K562 (cell line): Measurements from ENCODE around the gene SLC29A2. TPM values are rescaled to one million over a fixed set of nuclear protein-coding genes. Genes with fewer than 3 reads are reported as not detected.

Experiments
- MYC ChIP-seq, 2 experiments: fragments of 250-450 bp in 1 of 2; sonication (Bioruptor Pico) in 1 of 2; IDR thresholded peaks; 2 replicates each; pipeline versions ENCODE4 v1.5.1 to v1.6.1; 2012 to 2021; ENCODE audit warnings: low read depth in 2 of 2, borderline replicate concordance in 1 of 2, improper control_type of control experiment in 1 of 2, low read length in 1 of 2, mild to moderate bottlenecking in 1 of 2, moderate library complexity in 1 of 2
- NR2C2 ChIP-seq, 2 experiments: fragments of 200-800 bp in 1 of 2; sonication (Bioruptor generic) in 1 of 2; sonication (generic) in 1 of 2; formaldehyde crosslinking in 1 of 2; IDR thresholded peaks; 2 replicates each; pipeline versions ENCODE4 v1.6.1 to v1.8.0; 2016 to 2022; ENCODE audit warnings: mild to moderate bottlenecking in 1 of 2, missing compliant biosample characterization in 1 of 2, missing genetic modification characterization in 1 of 2, missing genetic modification reagents in 1 of 2
- PCBP2 ChIP-seq: fragments of 200-400 bp; formaldehyde crosslinking; IDR thresholded peaks from 2 replicates; pipeline ENCODE4 v1.6.1; 2018; ENCODE audit warnings: low read length, low read depth, mild to moderate bottlenecking, moderate library complexity; ENCODE audit not compliant: poor library complexity, severe bottlenecking
- SMAD3 ChIP-seq: fragments of 450-650 bp; formaldehyde crosslinking; conservative IDR thresholded peaks from 2 replicates; pipeline ENCODE4 v1.4.0; 2020; ENCODE audit warnings: mild to moderate bottlenecking
- SMARCC2 ChIP-seq: fragments of 450-650 bp; IDR thresholded peaks from 2 replicates; pipeline ENCODE4 v1.6.1; 2017; ENCODE audit warnings: antibody characterized with exemption, moderate library complexity, mild to moderate bottlenecking, low read depth
- YY1 ChIP-seq, 3 experiments: IDR thresholded peaks; 2 replicates each; pipeline ENCODE4 v1.6.1; 2011; ENCODE audit warnings: low read length in 2 of 3, mild to moderate bottlenecking in 2 of 3, moderate library complexity in 2 of 3, borderline replicate concordance in 1 of 3, control low read depth in 1 of 3, low read depth in 1 of 3; ENCODE audit not compliant: insufficient read depth in 3 of 3, insufficient replicate concordance in 2 of 3, control insufficient read depth in 1 of 3, insufficient read length in 1 of 3; ENCODE audit errors: extremely low read depth in 1 of 3
- ZFX ChIP-seq: sonication (generic); formaldehyde crosslinking; IDR thresholded peaks from 2 replicates; pipeline ENCODE4 v1.8.0; 2022; ENCODE audit warnings: mild to moderate bottlenecking, missing genetic modification reagents, moderate library complexity
- ZNF316 ChIP-seq: fragments of 450-650 bp; IDR thresholded peaks from 2 replicates; pipeline ENCODE4 v1.6.1; 2016
- polyA plus RNA-seq, 8 experiments: library from polyadenylated mRNA; depleted of rRNA in 4 of 8; stranded (reverse) in 5 of 8; unstranded in 3 of 8; fragments of >200 nt; fragmentation: Nextera tagmentation in 2 of 8; fragmentation: Illumina TruSeq in 1 of 8; extraction: Ambion mirVana in 2 of 8; extraction: Trizol in 1 of 8; gene quantifications; 2 replicates each; pipeline versions ENCODE4 v1.2.1 to v1.2.3, GENCODE V29; 2011 to 2014; ENCODE audit warnings: inconsistent platforms in 1 of 8, missing spikeins in 1 of 8
- total RNA-seq, 7 experiments: library from RNA; depleted of rRNA in 6 of 7; stranded (reverse); fragments of >200 nt in 6 of 7; fragmentation: Illumina TruSeq in 2 of 7; extraction: Trizol in 2 of 7; gene quantifications; 2 replicates each; pipeline versions ENCODE4 v1.2.1 to v1.2.3, GENCODE V29; 2011 to 2021; ENCODE audit warnings: low replicate concordance in 1 of 7
- TF ChIP-seq, protein P1 (sequence below): fragments of 450-650 bp; IDR thresholded peaks from 2 replicates; pipeline ENCODE4 v1.6.1; 2018; ENCODE audit not compliant: partially characterized antibody
- TF ChIP-seq, protein P2 (sequence below): fragments of 200-400 bp; formaldehyde crosslinking; IDR thresholded peaks from 2 replicates; pipeline ENCODE4 v1.6.1; 2017; ENCODE audit warnings: mild to moderate bottlenecking, low read depth, low read length, moderate library complexity
- TF ChIP-seq, protein P3 (sequence below): fragments of 450-650 bp; IDR thresholded peaks from 2 replicates; pipeline ENCODE4 v1.6.1; 2016; ENCODE audit warnings: mild to moderate bottlenecking
- TF ChIP-seq, protein P4 (sequence below), 2 experiments: IDR thresholded peaks; 2 replicates each; pipeline ENCODE4 v1.6.1; 2011; ENCODE audit warnings: borderline replicate concordance in 1 of 2, control low read depth in 1 of 2, low read depth in 1 of 2, low read length in 1 of 2, mild to moderate bottlenecking in 1 of 2, mixed read lengths in 1 of 2, moderate library complexity in 1 of 2; ENCODE audit not compliant: insufficient read depth in 1 of 2, insufficient read length in 1 of 2, poor library complexity in 1 of 2, severe bottlenecking in 1 of 2; ENCODE audit errors: extremely low read depth in 1 of 2

SLC29A2 gene
- total and polyA plus RNA-seq, 9 of the 15 experiments (the other 6 are each of a cell fraction or from before 2014, with no cell fraction given): 2.4 to 48.6 (median 14.2) TPM

DNA sequence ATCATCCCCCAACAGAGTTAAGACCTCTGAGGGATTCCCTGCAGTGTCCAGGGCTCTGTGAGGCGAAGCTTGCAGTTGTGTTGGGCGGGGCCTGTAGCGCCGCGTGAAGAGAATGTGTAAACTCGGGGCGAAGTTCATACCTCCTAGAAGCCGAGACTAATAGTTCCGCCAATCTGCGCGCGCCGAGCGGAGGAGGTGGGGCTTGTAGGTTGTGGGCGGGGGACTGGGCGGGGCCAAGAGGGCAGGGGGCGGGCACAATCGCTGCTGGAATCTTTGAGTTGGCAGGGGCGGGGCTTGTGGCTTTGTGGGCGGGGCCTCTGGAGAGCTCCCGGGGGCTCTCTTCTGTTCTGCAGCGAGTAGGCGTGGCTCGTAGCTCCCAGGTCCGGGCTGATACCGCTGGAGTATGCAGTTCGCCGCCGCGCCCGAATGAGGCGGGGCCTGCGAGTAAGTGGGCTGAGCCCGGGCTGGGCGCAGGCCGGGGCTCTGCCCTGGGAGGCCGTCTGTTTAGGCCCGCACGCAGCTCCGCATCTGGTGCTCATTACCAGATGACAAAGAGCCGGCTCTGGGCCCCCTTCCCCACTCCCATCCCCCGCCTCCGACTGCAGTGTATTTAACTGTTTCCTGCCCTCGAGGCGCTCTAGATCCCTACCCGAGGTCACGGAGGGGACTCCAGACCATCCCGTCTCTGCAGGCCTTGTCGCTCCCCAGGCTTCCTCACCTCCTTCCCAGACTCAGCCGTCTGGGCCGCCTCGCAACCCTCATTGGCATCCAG, 58.8 kb downstream of the SLC29A2 start (continued):
- TF ChIP-seq, protein P1, sequence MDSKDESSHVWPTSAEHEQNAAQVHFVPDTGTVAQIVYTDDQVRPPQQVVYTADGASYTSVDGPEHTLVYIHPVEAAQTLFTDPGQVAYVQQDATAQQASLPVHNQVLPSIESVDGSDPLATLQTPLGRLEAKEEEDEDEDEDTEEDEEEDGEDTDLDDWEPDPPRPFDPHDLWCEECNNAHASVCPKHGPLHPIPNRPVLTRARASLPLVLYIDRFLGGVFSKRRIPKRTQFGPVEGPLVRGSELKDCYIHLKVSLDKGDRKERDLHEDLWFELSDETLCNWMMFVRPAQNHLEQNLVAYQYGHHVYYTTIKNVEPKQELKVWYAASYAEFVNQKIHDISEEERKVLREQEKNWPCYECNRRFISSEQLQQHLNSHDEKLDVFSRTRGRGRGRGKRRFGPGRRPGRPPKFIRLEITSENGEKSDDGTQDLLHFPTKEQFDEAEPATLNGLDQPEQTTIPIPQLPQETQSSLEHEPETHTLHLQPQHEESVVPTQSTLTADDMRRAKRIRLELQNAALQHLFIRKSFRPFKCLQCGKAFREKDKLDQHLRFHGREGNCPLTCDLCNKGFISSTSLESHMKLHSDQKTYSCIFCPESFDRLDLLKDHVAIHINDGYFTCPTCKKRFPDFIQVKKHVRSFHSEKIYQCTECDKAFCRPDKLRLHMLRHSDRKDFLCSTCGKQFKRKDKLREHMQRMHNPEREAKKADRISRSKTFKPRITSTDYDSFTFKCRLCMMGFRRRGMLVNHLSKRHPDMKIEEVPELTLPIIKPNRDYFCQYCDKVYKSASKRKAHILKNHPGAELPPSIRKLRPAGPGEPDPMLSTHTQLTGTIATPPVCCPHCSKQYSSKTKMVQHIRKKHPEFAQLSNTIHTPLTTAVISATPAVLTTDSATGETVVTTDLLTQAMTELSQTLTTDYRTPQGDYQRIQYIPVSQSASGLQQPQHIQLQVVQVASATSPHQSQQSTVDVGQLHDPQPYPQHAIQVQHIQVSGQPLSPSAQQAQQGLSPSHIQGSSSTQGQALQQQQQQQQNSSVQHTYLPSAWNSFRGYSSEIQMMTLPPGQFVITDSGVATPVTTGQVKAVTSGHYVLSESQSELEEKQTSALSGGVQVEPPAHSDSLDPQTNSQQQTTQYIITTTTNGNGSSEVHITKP: peak; percentile 95
- TF ChIP-seq NR2C2 (CRISPR knock-in tag; IDR thresholded peaks at IDR 0.05) (no peak; the same call in none of the 2 replicates), NR2C2 (tag; IDR thresholded peaks at IDR 0.05) (peak; percentile 86), SMARCC2 (no peak), ZFX (CRISPR knock-in tag) (peak; percentile 65), SMAD3 (CRISPR knock-in tag) (no peak), ZNF316 (0 out of 2 replicates have a peak, but pooled peaks have one; percentile 7), PCBP2 (no peak), MYC (IDR thresholded peaks at IDR 0.05; ENCODE audit: low read depth, low read length) (peak; percentile 10; the same call in 1 of the 2 replicates), MYC (CRISPR knock-in tag; IDR thresholded peaks at IDR 0.05; ENCODE audit: borderline replicate concordance, low read depth) (no peak), YY1 (IDR thresholded peaks at IDR 0.05; ENCODE audit: borderline replicate concordance in 1 of 3, control insufficient read depth in 1 of 3, extremely low read depth in 1 of 3, insufficient read depth in 3 of 3, insufficient read length in 1 of 3, insufficient replicate concordance in 2 of 3, low read depth in 1 of 3, low read length in 2 of 3) (peak in 1 of 3 experiments; percentile 20)
- TF ChIP-seq, protein P2, sequence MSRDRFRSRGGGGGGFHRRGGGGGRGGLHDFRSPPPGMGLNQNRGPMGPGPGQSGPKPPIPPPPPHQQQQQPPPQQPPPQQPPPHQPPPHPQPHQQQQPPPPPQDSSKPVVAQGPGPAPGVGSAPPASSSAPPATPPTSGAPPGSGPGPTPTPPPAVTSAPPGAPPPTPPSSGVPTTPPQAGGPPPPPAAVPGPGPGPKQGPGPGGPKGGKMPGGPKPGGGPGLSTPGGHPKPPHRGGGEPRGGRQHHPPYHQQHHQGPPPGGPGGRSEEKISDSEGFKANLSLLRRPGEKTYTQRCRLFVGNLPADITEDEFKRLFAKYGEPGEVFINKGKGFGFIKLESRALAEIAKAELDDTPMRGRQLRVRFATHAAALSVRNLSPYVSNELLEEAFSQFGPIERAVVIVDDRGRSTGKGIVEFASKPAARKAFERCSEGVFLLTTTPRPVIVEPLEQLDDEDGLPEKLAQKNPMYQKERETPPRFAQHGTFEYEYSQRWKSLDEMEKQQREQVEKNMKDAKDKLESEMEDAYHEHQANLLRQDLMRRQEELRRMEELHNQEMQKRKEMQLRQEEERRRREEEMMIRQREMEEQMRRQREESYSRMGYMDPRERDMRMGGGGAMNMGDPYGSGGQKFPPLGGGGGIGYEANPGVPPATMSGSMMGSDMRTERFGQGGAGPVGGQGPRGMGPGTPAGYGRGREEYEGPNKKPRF: no peak
- TF ChIP-seq, protein P3, sequence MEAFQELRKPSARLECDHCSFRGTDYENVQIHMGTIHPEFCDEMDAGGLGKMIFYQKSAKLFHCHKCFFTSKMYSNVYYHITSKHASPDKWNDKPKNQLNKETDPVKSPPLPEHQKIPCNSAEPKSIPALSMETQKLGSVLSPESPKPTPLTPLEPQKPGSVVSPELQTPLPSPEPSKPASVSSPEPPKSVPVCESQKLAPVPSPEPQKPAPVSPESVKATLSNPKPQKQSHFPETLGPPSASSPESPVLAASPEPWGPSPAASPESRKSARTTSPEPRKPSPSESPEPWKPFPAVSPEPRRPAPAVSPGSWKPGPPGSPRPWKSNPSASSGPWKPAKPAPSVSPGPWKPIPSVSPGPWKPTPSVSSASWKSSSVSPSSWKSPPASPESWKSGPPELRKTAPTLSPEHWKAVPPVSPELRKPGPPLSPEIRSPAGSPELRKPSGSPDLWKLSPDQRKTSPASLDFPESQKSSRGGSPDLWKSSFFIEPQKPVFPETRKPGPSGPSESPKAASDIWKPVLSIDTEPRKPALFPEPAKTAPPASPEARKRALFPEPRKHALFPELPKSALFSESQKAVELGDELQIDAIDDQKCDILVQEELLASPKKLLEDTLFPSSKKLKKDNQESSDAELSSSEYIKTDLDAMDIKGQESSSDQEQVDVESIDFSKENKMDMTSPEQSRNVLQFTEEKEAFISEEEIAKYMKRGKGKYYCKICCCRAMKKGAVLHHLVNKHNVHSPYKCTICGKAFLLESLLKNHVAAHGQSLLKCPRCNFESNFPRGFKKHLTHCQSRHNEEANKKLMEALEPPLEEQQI: no peak
- TF ChIP-seq, protein P4, sequence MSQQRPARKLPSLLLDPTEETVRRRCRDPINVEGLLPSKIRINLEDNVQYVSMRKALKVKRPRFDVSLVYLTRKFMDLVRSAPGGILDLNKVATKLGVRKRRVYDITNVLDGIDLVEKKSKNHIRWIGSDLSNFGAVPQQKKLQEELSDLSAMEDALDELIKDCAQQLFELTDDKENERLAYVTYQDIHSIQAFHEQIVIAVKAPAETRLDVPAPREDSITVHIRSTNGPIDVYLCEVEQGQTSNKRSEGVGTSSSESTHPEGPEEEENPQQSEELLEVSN (IDR thresholded peaks at IDR 0.05; ENCODE audit: borderline replicate concordance in 1 of 2, extremely low read depth in 1 of 2, insufficient read depth in 1 of 2, insufficient read length in 1 of 2, low read depth in 1 of 2, low read length in 1 of 2, poor library complexity in 1 of 2, severe bottlenecking in 1 of 2): peak in 1 of 2 experiments; percentile 74
